OCI-LY3 (cell line): ENCODE measurements around the gene LTBP4.

Experiments
- H2AFZ ChIP-seq: fragments of 200-600, 300-600 bp; shearing (Covaris generic); 2 replicates; pipeline ENCODE4 v1.6.0; 2014; ENCODE audit warnings: antibody characterized with exemption, low read depth, low read length
- H3K27ac ChIP-seq: fragments of 200-600, 300-600 bp; sonication (generic); 2 replicates; pipeline ENCODE4 v1.5.1; 2014; ENCODE audit warnings: mild to moderate bottlenecking, low read length, moderate library complexity, mixed read lengths
- H3K27me3 ChIP-seq: fragments of 200-600, 300-600 bp; sonication (generic); 2 replicates; pipeline ENCODE4 v1.6.1; 2014; ENCODE audit warnings: low read depth, low read length, mixed read lengths
- H3K36me3 ChIP-seq: fragments of 200-600, 300-600 bp; sonication (generic); replicated peaks from 2 replicates; pipeline ENCODE3; 2014; ENCODE audit warnings: low read depth, low read length, mixed read lengths
- H3K4me1 ChIP-seq: fragments of 300-600, 200-600 bp; sonication (generic); 2 replicates; pipeline ENCODE4 v1.6.1; 2014; ENCODE audit warnings: low read length, mixed read lengths
- H3K4me2 ChIP-seq: fragments of 200-600, 300-600 bp; sonication (generic); 2 replicates; pipeline ENCODE4 v1.6.1; 2014; ENCODE audit warnings: low read length, mixed read lengths
- H3K4me3 ChIP-seq: fragments of 300-600, 200-600 bp; sonication (generic); 2 replicates; pipeline ENCODE4 v1.5.1; 2014; ENCODE audit warnings: antibody characterized with exemption, mild to moderate bottlenecking, low read length, moderate library complexity
- H3K79me2 ChIP-seq: fragments of 300-600, 200-600 bp; shearing (Covaris generic); 2 replicates; pipeline ENCODE4 v1.6.1; 2014; ENCODE audit warnings: mild to moderate bottlenecking, low read length, mixed read lengths
- H3K9ac ChIP-seq: fragments of 300-600, 200-600 bp; shearing (Covaris generic); 2 replicates; pipeline ENCODE4 v1.6.0; 2014; ENCODE audit warnings: mild to moderate bottlenecking, low read length, moderate library complexity
- H3K9me3 ChIP-seq: fragments of 200-600, 300-600 bp; shearing (Covaris generic); 2 replicates; pipeline ENCODE4 v1.6.1; 2014; ENCODE audit warnings: low read length, mixed read lengths; ENCODE audit not compliant: insufficient read depth
- H4K20me1 ChIP-seq: fragments of 200-600, 300-600 bp; sonication (generic); 2 replicates; pipeline ENCODE4 v1.6.1; 2016; ENCODE audit warnings: low read length, mixed read lengths; ENCODE audit not compliant: insufficient read depth
- CTCF ChIP-seq: fragments of 200-600, 300-600 bp; sonication (generic); IDR thresholded peaks from 2 replicates; pipeline ENCODE4 v1.5.1; 2014; ENCODE audit warnings: antibody characterized with exemption, low read length, low read depth
- EZH2phosphoT487 ChIP-seq: fragments of 200-600 bp; shearing (Covaris generic); IDR thresholded peaks from 2 replicates; pipeline ENCODE4 v1.6.1; 2018; ENCODE audit warnings: antibody characterized with exemption, mixed run types, low read depth

The LTBP4 gene

DNA sequence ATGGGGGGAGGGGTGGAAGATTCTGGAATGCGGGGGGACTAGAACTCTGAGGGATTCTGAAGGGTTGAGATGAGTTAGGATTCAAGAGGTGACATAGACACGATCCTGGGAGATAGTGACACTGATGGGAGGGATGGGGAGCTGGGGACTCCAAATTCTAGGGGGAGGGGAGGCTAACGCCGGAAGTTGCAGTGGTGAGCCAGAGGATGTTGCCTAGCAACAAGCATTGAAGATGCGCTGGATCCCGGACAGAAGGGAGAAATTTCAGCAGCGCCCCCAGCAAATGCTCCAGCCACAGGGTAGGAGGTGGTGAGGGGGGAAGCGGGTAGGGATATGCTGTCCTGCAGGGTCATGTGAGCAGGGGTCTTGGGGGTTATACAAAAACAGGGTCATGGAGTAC lies 6.9 kb upstream of the LTBP4 start:
- no peaks in the 10 kb centered on the region for H3K9me3 ChIP-seq
- H4K20me1 ChIP-seq: no peaks in the 10 kb centered on the region
- H3K4me2 ChIP-seq: no peak overlapping the region
- no peak overlapping the region for H3K9ac ChIP-seq
- no peaks in the 10 kb centered on the region for H3K79me2 ChIP-seq
- H3K27ac ChIP-seq: no peak overlapping the region
- no peak overlapping the region for H2AFZ ChIP-seq
- no peak overlapping the region for H3K4me3 ChIP-seq
- peaks cover 5% of the 10 kb centered on the region for H3K27me3 ChIP-seq
- peaks cover 5% of the 10 kb centered on the region for H3K36me3 ChIP-seq
- H3K4me1 ChIP-seq: peaks cover 10% of the 10 kb centered on the region
- no peak for TF ChIP-seq CTCF
- no peak for TF ChIP-seq EZH2phosphoT487

GRCh38 chr19:40594657-40595091 lies 6.5 kb upstream of the LTBP4 start:
- H3K4me2 ChIP-seq: peak overlapping the region; percentile 41
- 0 out of 2 replicates have a peak overlapping the region, but pooled peaks have one; percentile 20 for H2AFZ ChIP-seq
- H3K27me3 ChIP-seq: peaks cover 9% of the 10 kb centered on the region
- no peaks in the 10 kb centered on the region for H3K79me2 ChIP-seq
- H4K20me1 ChIP-seq: no peaks in the 10 kb centered on the region
- H3K27ac ChIP-seq: no peak overlapping the region
- TF ChIP-seq EZH2phosphoT487 (no peak), CTCF (no peak)
- H3K36me3 ChIP-seq: peaks cover 5% of the 10 kb centered on the region
- H3K9me3 ChIP-seq: no peaks in the 10 kb centered on the region
- no peak overlapping the region for H3K9ac ChIP-seq
- H3K4me1 ChIP-seq: peaks cover 15% of the 10 kb centered on the region
- H3K4me3 ChIP-seq: peak overlapping the region; percentile 29

DNA sequence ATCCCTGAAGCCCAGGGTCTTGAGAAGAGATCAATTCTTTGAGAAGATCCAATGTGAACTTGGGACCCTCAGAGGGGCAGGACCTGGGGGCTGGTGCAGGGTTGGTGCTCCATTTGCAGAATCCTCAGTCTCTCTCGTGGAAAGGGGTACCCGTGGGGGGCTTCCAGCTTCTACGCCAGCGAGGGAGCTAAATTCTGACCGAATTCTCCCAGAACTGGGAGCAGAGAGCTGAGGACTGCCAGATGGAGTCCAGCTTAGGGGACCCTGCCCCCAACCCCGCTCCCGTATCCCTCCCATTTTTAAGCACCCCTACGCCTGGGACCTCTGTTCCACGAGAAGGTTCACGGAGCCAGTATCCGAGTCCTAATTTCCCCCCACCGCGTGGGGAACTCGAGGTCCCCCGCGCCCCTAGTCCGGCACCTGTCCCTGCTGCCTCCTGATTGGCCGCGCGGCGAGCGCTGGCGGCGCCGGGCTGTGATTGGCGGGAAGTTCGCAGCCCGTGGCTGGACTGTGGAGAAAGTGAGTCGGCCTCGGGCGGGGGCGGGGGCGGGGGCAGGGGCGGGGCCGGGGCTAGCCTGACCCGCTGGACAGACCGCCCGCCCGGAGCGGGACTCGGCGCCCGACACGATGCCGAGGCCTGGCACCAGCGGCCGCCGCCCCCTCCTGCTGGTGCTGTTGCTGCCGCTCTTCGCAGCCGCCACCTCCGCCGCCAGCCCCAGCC lies 4.4 kb upstream of the LTBP4 start:
- H3K9ac ChIP-seq: no peak overlapping the region
- no peak overlapping the region for H3K4me3 ChIP-seq

More for the DNA sequence above, 4.4 kb upstream of the LTBP4 start:
- no peak for TF ChIP-seq EZH2phosphoT487
- TF ChIP-seq CTCF: no peak
- Histone ChIP-seq H3K4me1 (peaks cover 28% of the 10 kb centered on the region), H2AFZ (no peak overlapping the region), H3K36me3 (no peaks in the 10 kb centered on the region), H3K27ac (no peak overlapping the region), H3K9me3 (no peaks in the 10 kb centered on the region), H3K79me2 (no peaks in the 10 kb centered on the region), H3K27me3 (peaks cover 21% of the 10 kb centered on the region), H3K4me2 (no peak overlapping the region), H4K20me1 (no peaks in the 10 kb centered on the region)
